Upper lobe of left lung (tissue), 4 donors: ENCODE data around the gene TTPAL.

Experiments
- POLR2A ChIP-seq, 4 donors: fragments of 450-650 bp; IDR thresholded peaks; one replicate each; pipeline ENCODE4 v1.5.1; 2016 to 2017; ENCODE audit warnings: antibody characterized with exemption in 4 of 4, mild to moderate bottlenecking in 2 of 4
- POLR2AphosphoS5 ChIP-seq, 2 donors: sonication (generic); formaldehyde crosslinking; IDR thresholded peaks; one replicate each; pipeline ENCODE4 v1.5.1; 2017; ENCODE audit warnings: antibody characterized with exemption in 2 of 2
- TF ChIP-seq, protein P1 (sequence below), 6 experiments: fragments of 450-650 bp in 4 of 6; fragments of 200-600 bp in 2 of 6; sonication (generic) in 2 of 6; IDR thresholded peaks; one replicate each; pipeline ENCODE4 v1.5.1; 2016 to 2019; ENCODE audit warnings: antibody characterized with exemption in 6 of 6

DNA sequence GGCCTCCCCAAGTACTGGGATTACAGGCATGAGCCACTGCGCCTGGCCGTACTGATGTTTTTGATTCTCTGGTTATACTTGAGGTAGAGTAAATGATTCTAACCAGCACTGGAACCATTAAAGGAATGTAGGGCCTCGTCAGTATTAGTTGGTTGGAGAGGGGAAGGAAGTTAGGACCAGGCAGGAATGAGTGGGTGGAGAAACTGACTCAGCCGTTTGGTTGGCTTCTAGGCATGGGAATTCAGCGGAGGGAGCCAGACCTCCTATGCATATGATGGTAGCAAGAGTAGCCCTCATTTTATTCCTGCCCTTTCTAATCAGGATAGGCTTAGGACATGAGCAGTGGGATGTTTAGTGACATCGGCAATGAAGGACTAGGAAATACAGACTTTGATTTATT, 65.2 kb downstream of the TTPAL start:
- TF ChIP-seq POLR2A (IDR thresholded peaks at IDR 0.05) (no peak), POLR2AphosphoS5 (IDR thresholded peaks at IDR 0.05) (no peak)
- TF ChIP-seq, protein P1, sequence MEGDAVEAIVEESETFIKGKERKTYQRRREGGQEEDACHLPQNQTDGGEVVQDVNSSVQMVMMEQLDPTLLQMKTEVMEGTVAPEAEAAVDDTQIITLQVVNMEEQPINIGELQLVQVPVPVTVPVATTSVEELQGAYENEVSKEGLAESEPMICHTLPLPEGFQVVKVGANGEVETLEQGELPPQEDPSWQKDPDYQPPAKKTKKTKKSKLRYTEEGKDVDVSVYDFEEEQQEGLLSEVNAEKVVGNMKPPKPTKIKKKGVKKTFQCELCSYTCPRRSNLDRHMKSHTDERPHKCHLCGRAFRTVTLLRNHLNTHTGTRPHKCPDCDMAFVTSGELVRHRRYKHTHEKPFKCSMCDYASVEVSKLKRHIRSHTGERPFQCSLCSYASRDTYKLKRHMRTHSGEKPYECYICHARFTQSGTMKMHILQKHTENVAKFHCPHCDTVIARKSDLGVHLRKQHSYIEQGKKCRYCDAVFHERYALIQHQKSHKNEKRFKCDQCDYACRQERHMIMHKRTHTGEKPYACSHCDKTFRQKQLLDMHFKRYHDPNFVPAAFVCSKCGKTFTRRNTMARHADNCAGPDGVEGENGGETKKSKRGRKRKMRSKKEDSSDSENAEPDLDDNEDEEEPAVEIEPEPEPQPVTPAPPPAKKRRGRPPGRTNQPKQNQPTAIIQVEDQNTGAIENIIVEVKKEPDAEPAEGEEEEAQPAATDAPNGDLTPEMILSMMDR (IDR thresholded peaks at IDR 0.05): no peak
